Dendritic cell treated with granulocyte-macrophage colony-stimulating factor and Interleukin-4, amounts not matched to agents 40 ng/mL and 50 ng/mL, for 4 days (primary cell): ENCODE results near the gene IMPG1.

ENCODE experiments used
- H3K27ac Mint-ChIP-seq: one replicate; pipeline ENCODE4 v1.8.0; 2022; ENCODE audit warnings: mild to moderate bottlenecking, mixed read lengths
- H3K27me3 Mint-ChIP-seq: one replicate; pipeline ENCODE4 v1.8.0; 2022; ENCODE audit warnings: mild to moderate bottlenecking, mixed read lengths
- H3K36me3 Mint-ChIP-seq: one replicate; pipeline ENCODE4 v1.8.0; 2022; ENCODE audit warnings: low read depth, mixed read lengths
- H3K4me1 Mint-ChIP-seq: one replicate; pipeline ENCODE4 v1.8.0; 2022; ENCODE audit warnings: low read depth, mixed read lengths
- H3K4me3 Mint-ChIP-seq: one replicate; pipeline ENCODE4 v1.8.0; 2022; ENCODE audit warnings: mild to moderate bottlenecking, moderate library complexity, mixed read lengths
- H3K9me3 Mint-ChIP-seq: one replicate; pipeline ENCODE4 v1.8.0; 2022; ENCODE audit warnings: mixed read lengths
- intact Hi-C: fragments of 100-400 bp; cut with micrococcal nuclease; formaldehyde crosslinking; loops from one replicate; pipeline ENCODE4 v1.15.0; 2022

The IMPG1 gene

DNA sequence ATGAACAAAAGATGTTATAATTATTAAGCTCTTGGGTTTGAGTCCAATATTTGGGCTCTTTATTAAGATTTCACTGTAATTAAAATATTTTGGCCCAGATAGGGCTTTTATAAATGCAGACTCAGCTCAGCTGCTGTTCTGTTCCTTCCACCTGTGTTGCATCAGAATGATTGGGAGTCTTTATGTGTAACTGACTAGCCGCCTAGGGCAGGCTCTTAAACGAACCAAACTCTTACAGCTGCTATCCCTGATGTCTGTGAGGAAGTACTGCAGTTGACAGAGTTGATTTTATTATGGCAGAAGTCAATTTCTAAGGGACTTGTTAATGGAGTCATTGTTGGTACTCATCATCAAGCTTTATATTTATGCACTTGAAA is 178.7 kb downstream of the IMPG1 start:
- Mint-ChIP-seq H3K27me3 (no peaks in the 10 kb centered on the region), H3K36me3 (no peaks in the 10 kb centered on the region), H3K4me1 (no peaks in the 10 kb centered on the region), H3K27ac (no peak overlapping the region), H3K4me3 (no peak overlapping the region), H3K9me3 (no peaks in the 10 kb centered on the region)
- intact Hi-C loops, result no loop called here

DNA sequence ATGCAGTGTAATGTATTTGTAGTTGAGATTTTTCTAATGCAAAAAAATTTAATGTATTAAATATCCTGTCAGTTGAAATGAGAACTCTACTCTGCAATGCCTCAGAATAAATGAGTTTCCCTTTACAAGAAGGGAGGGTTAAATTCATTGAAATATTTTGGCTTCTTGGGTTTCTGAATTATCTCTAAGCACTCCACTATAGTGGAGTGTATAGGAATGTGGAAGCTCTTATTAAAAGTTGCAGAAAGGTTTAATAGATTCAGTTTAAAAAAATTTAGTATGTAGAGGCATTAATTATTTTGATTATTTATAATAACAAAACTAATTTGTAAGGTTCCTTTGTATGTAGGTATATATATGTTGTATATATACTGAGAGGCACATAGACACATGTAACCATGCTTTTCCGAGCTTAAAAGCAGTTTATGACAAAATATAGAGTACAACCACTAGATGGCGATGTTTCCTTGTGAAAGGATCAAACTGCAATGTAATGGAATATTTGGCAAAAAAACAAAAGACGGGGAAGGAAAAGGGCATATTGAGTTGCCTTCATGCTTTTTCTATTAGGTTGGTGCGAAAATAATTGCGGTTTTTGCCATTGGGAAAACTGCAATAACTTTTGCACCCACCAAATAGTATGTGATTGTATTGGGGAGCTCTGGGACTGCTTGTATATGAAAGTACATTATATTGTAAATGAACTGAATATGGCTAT is 179.2 kb downstream of the IMPG1 start:
- H3K27me3 Mint-ChIP-seq, result no peaks in the 10 kb centered on the region
- H3K4me3 Mint-ChIP-seq, result no peak overlapping the region
- intact Hi-C loops, result no loop called here
- no peak overlapping the region for H3K27ac Mint-ChIP-seq
- no peaks in the 10 kb centered on the region for H3K9me3 Mint-ChIP-seq
- H3K4me1 Mint-ChIP-seq, result no peaks in the 10 kb centered on the region
- no peaks in the 10 kb centered on the region for H3K36me3 Mint-ChIP-seq

DNA sequence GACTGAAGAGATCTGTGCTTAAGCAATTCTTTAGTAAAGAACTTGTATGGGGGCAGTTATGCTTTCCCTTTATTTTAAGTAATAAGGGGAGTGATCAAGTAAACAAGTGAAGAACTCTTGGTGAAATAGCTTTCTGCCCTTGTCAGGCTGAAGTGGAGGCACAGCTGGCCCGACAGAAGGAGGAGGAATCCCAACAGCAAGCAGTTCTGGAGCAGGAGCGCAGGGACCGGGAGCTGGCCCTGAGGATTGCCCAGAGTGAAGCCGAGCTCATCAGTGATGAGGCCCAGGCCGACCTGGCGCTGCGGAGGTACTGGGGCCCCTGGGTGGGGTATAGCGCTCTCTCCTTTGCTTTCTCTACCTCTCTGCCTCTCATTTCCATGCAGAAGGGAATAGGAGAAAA is 180.1 kb downstream of the IMPG1 start:
- intact Hi-C loops, result no loop called here
- Mint-ChIP-seq H3K27me3 (no peaks in the 10 kb centered on the region), H3K4me1 (no peaks in the 10 kb centered on the region), H3K9me3 (no peaks in the 10 kb centered on the region), H3K36me3 (no peaks in the 10 kb centered on the region), H3K4me3 (no peak overlapping the region), H3K27ac (no peak overlapping the region)

DNA sequence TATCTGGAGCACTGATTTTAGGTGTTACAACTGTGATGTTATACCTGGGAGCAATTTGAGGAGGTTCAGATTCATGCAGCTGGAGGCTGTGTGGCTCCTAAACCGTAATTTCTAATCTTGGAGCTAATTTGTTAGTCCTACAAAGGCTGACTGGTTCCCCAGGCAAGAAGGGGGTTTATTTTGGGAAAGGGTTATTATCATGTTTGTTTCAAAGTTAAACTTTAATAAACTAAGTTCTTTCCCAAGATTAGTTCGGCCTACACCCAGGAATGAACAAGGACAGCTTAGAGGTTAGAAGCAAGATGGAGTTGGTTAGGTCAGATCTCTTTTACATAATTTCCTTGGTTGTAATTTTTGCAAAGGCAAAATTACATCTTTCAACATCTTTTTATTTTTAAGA is 187.6 kb downstream of the IMPG1 start:
- Mint-ChIP-seq H3K27me3 (no peaks in the 10 kb centered on the region), H3K4me1 (no peaks in the 10 kb centered on the region), H3K27ac (no peak overlapping the region), H3K36me3 (no peaks in the 10 kb centered on the region), H3K9me3 (no peaks in the 10 kb centered on the region), H3K4me3 (no peak overlapping the region)
- intact Hi-C loops, result no loop called here

DNA sequence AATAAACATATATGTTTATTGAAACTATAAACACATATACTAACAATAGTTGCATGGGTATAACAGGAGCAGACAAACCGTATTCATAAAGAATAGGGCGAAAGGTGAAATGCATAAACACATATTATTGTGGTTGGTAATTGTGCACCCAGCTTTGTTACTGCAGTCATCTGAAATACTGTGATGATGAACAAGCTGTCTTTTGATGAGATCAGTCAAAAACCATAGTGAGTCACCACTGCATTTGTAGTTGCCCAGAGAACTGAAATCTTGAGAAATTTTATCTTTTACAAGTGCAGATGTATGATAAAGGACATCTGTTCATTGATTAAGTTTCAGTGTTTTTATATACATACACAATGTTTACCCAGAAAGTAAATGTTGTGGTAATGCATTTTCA is 189.7 kb downstream of the IMPG1 start:
- no peak overlapping the region for H3K27ac Mint-ChIP-seq
- H3K9me3 Mint-ChIP-seq, result no peaks in the 10 kb centered on the region
- no peaks in the 10 kb centered on the region for H3K36me3 Mint-ChIP-seq
- H3K27me3 Mint-ChIP-seq, result no peaks in the 10 kb centered on the region
- intact Hi-C loops, result no loop called here
- no peaks in the 10 kb centered on the region for H3K4me1 Mint-ChIP-seq
- no peak overlapping the region for H3K4me3 Mint-ChIP-seq

DNA sequence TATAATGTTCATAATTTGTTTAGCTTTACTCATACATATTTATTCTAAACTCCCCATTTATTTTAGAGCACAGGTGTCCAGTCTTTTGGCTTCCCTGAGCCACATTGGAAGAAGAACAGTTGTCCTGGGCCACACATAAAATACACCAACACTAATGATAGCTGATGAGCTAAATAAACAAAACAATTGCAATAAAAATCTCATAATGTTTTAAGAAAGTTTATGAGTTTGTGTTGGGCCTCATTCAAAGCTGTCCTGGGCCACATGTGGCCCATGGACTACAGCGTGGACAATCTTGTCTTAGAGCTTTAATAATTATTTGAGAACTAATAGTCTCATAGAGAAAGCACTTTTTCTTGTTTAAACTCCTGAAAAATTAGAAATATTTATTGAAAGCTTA is 192.2 kb downstream of the IMPG1 start:
- Mint-ChIP-seq H3K4me3 (no peak overlapping the region), H3K27me3 (no peaks in the 10 kb centered on the region), H3K4me1 (no peaks in the 10 kb centered on the region), H3K27ac (no peak overlapping the region), H3K9me3 (no peaks in the 10 kb centered on the region), H3K36me3 (no peaks in the 10 kb centered on the region)
- intact Hi-C loops, result no loop called here

DNA sequence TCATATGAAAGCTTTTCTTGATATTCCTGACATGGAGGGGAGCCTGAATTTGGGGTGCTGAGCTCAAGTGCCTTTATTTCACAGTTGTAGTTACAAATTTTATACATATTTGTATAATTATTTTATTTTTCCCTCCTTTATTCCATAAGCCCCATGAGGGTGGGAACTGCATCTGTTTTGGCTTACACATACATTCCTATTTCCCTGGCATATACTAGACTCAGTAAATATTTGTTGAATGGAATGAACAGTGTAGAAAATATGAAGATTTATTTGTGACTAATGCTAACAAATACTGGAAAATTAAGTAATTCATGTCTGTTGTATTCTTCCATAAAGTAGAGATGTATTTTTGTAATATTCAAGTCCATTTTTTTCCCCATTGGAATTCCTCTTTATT is 196.3 kb downstream of the IMPG1 start:
- Mint-ChIP-seq H3K4me1 (no peaks in the 10 kb centered on the region), H3K9me3 (no peaks in the 10 kb centered on the region), H3K27me3 (peaks cover 2% of the 10 kb centered on the region), H3K27ac (no peak overlapping the region), H3K4me3 (no peak overlapping the region), H3K36me3 (no peaks in the 10 kb centered on the region)
- intact Hi-C loops, result no loop called here

DNA sequence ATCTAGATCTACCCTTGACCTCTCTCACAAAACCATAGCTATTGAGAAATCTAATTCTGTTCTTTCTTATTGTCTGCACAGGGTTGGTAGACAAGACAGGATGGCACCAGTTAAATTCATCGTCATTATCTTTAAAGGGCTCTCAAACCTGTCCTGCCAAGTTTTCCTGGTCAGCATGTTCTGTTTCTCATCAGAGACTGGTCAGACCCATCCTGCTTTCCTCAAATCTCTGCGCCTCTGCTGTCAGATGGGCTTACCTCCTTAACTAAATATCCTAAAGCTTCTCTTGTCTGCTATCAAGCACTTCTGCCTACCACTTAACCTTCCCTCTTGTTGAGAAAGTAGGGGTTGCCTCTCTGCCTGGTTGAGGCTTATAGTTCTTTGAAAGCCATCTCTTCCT is 198.2 kb downstream of the IMPG1 start:
- Mint-ChIP-seq H3K4me1 (no peaks in the 10 kb centered on the region), H3K9me3 (no peaks in the 10 kb centered on the region), H3K27me3 (peaks cover 2% of the 10 kb centered on the region)

More for the DNA sequence above, 198.2 kb downstream of the IMPG1 start:
- intact Hi-C loops, result no loop called here
- Mint-ChIP-seq H3K4me3 (no peak overlapping the region), H3K36me3 (no peaks in the 10 kb centered on the region), H3K27ac (no peak overlapping the region)
